Adrenal gland (tissue), 5 donors: ENCODE measurements around the gene P2RY1.

ENCODE experiments used
- POLR2A ChIP-seq, 2 donors: fragments of 450-650 bp; IDR thresholded peaks; one replicate each; pipeline ENCODE4 v1.6.1; 2017; ENCODE audit warnings: antibody characterized with exemption in 2 of 2, mild to moderate bottlenecking in 2 of 2, moderate library complexity in 1 of 2
- TF ChIP-seq, protein P1 (sequence below), 6 experiments: fragments of 450-650 bp in 4 of 6; fragments of 200-600 bp in 2 of 6; sonication (generic) in 1 of 6; IDR thresholded peaks; 1 replicate in 5 of 6; 2 replicates in 1 of 6; pipeline versions ENCODE4 v1.5.1 to v1.8.0; 2016 to 2021; ENCODE audit warnings: antibody characterized with exemption in 6 of 6, mild to moderate bottlenecking in 2 of 6, moderate library complexity in 1 of 6
- donor health status: DM: no; HTN: no; CAD: no.

DNA sequence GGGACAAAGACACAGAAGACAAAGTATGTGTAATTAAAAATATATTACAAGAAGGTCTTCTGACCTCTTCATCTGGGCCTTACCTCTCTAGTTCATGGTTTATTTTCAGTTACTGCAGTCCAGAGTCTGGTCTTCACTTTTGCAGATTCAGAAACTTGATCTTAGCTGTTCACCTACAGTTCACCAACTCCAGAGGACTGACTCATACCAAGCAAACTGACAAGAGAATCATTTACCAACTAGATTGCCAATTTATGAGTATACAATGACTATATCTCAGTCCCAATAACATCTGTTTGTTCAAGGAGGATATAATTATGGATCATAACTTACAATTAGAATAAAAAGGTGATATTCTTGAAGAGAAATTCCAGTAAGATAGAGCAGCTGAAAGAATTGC lies 9.0 kb downstream of the P2RY1 start:
- TF ChIP-seq, protein P1, sequence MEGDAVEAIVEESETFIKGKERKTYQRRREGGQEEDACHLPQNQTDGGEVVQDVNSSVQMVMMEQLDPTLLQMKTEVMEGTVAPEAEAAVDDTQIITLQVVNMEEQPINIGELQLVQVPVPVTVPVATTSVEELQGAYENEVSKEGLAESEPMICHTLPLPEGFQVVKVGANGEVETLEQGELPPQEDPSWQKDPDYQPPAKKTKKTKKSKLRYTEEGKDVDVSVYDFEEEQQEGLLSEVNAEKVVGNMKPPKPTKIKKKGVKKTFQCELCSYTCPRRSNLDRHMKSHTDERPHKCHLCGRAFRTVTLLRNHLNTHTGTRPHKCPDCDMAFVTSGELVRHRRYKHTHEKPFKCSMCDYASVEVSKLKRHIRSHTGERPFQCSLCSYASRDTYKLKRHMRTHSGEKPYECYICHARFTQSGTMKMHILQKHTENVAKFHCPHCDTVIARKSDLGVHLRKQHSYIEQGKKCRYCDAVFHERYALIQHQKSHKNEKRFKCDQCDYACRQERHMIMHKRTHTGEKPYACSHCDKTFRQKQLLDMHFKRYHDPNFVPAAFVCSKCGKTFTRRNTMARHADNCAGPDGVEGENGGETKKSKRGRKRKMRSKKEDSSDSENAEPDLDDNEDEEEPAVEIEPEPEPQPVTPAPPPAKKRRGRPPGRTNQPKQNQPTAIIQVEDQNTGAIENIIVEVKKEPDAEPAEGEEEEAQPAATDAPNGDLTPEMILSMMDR (IDR thresholded peaks at IDR 0.05) = no peak
- no peak for TF ChIP-seq POLR2A (IDR thresholded peaks at IDR 0.05)
